Omental fat pad (tissue), 4 donors: ENCODE measurements around the gene OR2V1. TPM values are rescaled to one million over a fixed set of nuclear protein-coding genes. Genes with fewer than 3 reads are reported as not detected.

ENCODE experiments used
- ATAC-seq: fragments of 150-250 bp; one replicate; pipeline ENCODE4 v1.9.1; 2016; ENCODE audit warnings: mild to moderate bottlenecking, moderate library complexity; ENCODE audit not compliant: low FRiP score
- DNase-seq: peaks from one replicate; pipeline ENCODE4 v3.0.0-alpha.2; 2019; ENCODE audit warnings: low spot score
- total RNA-seq, 4 donors: library from RNA; depleted of rRNA; stranded (reverse); fragments of >200 nt; gene quantifications; one replicate each; pipeline ENCODE4 v1.1.0, GENCODE V29; 2016
- TF ChIP-seq, protein P1 (sequence below), 3 donors: fragments of 450-650 bp; IDR thresholded peaks; one replicate each; pipeline ENCODE4 v1.5.1; 2016 to 2017; ENCODE audit warnings: antibody characterized with exemption in 3 of 3, mild to moderate bottlenecking in 3 of 3, moderate library complexity in 2 of 3

The OR2V1 gene
- total RNA-seq, 4 donors from 2014 or later = not detected

GRCh38 chr5:181086026-181086883, 44.7 kb downstream of the OR2V1 start:
- TF ChIP-seq, protein P1, sequence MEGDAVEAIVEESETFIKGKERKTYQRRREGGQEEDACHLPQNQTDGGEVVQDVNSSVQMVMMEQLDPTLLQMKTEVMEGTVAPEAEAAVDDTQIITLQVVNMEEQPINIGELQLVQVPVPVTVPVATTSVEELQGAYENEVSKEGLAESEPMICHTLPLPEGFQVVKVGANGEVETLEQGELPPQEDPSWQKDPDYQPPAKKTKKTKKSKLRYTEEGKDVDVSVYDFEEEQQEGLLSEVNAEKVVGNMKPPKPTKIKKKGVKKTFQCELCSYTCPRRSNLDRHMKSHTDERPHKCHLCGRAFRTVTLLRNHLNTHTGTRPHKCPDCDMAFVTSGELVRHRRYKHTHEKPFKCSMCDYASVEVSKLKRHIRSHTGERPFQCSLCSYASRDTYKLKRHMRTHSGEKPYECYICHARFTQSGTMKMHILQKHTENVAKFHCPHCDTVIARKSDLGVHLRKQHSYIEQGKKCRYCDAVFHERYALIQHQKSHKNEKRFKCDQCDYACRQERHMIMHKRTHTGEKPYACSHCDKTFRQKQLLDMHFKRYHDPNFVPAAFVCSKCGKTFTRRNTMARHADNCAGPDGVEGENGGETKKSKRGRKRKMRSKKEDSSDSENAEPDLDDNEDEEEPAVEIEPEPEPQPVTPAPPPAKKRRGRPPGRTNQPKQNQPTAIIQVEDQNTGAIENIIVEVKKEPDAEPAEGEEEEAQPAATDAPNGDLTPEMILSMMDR (IDR thresholded peaks at IDR 0.05) = no peak
- ATAC-seq (no peak), DNase-seq (no peak)

DNA sequence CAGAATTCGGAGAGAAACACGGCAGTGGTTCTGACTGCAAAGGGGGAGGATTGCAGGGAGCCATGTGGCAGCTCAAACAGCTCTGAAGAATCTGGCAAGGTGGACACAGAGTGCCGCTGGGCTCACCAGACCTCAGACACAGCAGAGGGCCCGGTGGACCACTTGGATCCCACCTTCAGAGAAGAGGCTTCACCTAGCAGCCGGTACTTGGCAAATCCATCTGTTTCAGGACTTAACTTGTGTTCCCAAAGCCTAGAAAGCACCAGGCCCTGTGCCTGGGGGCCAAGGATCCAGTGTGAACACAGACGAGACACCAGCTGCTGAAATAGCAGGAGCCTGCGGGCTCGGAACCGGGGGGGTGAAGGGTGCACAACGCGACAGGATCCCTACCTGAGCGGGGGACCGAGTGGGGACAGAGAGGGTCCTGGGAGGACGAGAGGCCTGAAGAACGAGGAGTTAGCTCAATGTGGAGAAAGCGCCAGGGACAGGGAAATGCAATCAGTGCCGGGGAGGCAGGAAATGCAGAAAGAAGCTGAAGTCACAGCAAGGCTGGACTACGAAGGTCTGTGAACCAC, 46.3 kb downstream of the OR2V1 start:
- DNase-seq (no peak), ATAC-seq (no peak)
- TF ChIP-seq, protein P1 (IDR thresholded peaks at IDR 0.05) = no peak

DNA sequence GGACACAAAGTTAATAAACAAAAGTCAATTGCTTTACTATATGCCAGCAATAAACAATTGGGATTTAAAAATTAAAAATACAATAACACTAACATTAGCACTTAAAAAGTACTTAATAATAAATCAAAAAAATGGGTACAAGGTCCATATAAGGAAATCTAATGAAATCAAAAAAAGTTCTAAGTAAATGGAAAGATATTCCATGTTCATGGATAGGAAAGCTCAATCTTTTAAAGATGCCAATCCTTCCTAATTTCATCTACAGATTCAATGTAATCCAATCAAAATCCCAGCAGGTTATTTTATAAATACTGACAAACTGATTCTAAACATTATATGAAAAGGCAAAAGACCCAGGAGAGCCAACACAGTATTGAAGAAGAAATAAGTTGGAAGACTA, 49.0 kb downstream of the OR2V1 start:
- TF ChIP-seq, protein P1 (IDR thresholded peaks at IDR 0.05) = no peak
- DNase-seq (no peak), ATAC-seq (no peak)

DNA sequence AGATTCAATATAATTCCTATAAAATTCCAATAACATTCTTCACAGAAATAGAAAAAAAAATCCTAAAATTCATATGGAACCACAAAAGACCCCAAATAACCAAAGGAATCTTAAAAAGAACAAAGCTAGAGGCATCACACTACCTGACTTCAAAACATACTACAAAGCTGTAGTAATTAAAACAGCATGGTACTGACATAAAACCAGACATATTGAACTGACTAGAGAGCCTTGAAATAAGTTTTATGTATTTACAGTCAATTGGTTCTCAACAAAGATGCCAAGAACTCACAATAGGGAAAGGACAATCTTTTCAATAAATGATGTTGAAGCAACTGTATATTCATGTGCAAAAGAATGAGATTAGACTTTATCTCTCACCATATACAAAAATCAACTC, 54.0 kb downstream of the OR2V1 start:
- no peak for ATAC-seq
- TF ChIP-seq, protein P1 (IDR thresholded peaks at IDR 0.05) = no peak
- DNase-seq = no peak

Other genes with a start within 250 kb of the OR2V1 start
- gene BTNL8, start 232.0 kb downstream of the OR2V1 start, total RNA-seq = 1 to 10 TPM; 1.3 to 8.8 (median 3.0) TPM
- gene BTNL3, start 142.3 kb downstream of the OR2V1 start, total RNA-seq = under 1 TPM in 2 of 4 donors, not detected in 2; 0.24 to 0.50 TPM
- 100 to 1,000 TPM in 3 of 4 donors, 10 to 100 TPM in 1; 42.0 to 649 (median 160) TPM for gene BTNL9, start 90.9 kb downstream of the OR2V1 start, total RNA-seq
- gene OR2V2, start 16.4 kb upstream of the OR2V1 start, total RNA-seq = not detected
- 1 to 10 TPM in 2 of 4 donors, under 1 TPM in 2; 0.79 to 2.9 (median 1.1) TPM for gene TRIM7, start 74.0 kb upstream of the OR2V1 start, total RNA-seq
- 10 to 100 TPM in 3 of 4 donors, 1 to 10 TPM in 1; 9.8 to 16.4 (median 12.6) TPM for gene TRIM41, start 92.1 kb upstream of the OR2V1 start, total RNA-seq
- 1,000 to 10,000 TPM; 1,928 to 2,385 (median 2,165) TPM for gene RACK1, start 112.7 kb upstream of the OR2V1 start, total RNA-seq
- 10 to 100 TPM in 3 of 4 donors, 1 to 10 TPM in 1; 9.8 to 19.7 (median 14.5) TPM for gene TRIM52, start 130.0 kb upstream of the OR2V1 start, total RNA-seq
- gene OR4F3, start 236.1 kb upstream of the OR2V1 start, total RNA-seq = not detected